Ovary (tissue), 3 donors: ENCODE results near the gene CENPK.

ENCODE experiments used
- POLR2A ChIP-seq: fragments of 450-650 bp; IDR thresholded peaks from one replicate; pipeline ENCODE4 v1.6.1; 2017; ENCODE audit warnings: antibody characterized with exemption, mild to moderate bottlenecking, moderate library complexity
- TF ChIP-seq, protein P1 (sequence below), 3 donors: fragments of 450-650 bp in 2 of 3; fragments of 200-600 bp in 1 of 3; IDR thresholded peaks; one replicate each; pipeline versions ENCODE4 v1.5.1 to v1.8.0; 2016 to 2022; ENCODE audit warnings: antibody characterized with exemption in 3 of 3, mild to moderate bottlenecking in 1 of 3
- donor health status: DM: no; HTN: no; CAD: no.

DNA sequence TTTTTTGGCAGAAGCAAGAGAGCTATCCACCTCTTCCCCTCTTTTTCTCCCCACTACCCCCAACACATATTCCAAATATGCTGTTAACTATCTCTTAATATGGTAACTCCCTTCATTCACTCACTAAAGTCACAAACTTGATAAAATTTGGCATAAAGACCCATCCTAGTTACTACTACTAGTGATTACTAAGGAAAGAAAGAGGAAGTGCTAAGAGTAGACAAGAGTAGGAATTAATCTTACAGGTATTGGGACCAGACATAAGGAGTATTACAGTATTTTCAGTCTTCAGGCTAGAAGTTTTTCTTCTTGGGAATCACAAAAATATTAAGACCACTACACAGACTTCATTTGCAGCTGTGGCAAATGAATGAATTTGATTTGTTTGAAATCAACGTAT is 83.4 kb downstream of the CENPK start:
- TF ChIP-seq, protein P1, sequence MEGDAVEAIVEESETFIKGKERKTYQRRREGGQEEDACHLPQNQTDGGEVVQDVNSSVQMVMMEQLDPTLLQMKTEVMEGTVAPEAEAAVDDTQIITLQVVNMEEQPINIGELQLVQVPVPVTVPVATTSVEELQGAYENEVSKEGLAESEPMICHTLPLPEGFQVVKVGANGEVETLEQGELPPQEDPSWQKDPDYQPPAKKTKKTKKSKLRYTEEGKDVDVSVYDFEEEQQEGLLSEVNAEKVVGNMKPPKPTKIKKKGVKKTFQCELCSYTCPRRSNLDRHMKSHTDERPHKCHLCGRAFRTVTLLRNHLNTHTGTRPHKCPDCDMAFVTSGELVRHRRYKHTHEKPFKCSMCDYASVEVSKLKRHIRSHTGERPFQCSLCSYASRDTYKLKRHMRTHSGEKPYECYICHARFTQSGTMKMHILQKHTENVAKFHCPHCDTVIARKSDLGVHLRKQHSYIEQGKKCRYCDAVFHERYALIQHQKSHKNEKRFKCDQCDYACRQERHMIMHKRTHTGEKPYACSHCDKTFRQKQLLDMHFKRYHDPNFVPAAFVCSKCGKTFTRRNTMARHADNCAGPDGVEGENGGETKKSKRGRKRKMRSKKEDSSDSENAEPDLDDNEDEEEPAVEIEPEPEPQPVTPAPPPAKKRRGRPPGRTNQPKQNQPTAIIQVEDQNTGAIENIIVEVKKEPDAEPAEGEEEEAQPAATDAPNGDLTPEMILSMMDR (IDR thresholded peaks at IDR 0.05), result no peak
- no peak for TF ChIP-seq POLR2A
